Neural crest cell (in vitro differentiated cells): ENCODE measurements around the gene NMNAT3. TPM values are rescaled to one million over a fixed set of nuclear protein-coding genes. Genes with fewer than 3 reads are reported as not detected.

Experiments used
- DNase-seq: peaks from one replicate; pipeline ENCODE4 v3.0.0; 2021; ENCODE audit warnings: low read depth, mixed read lengths, low spot score
- H3K27ac Mint-ChIP-seq: one replicate; pipeline ENCODE4 v1.8.0; 2021; ENCODE audit warnings: mild to moderate bottlenecking, mixed read lengths; ENCODE audit not compliant: unreplicated experiment
- H3K27me3 Mint-ChIP-seq: 2 replicates; pipeline ENCODE4 v1.8.0; 2021; ENCODE audit warnings: low read depth, mild to moderate bottlenecking, mixed read lengths
- H3K36me3 Mint-ChIP-seq: 2 replicates; pipeline ENCODE4 v1.8.0; 2021; ENCODE audit warnings: low read depth, mild to moderate bottlenecking, mixed read lengths
- H3K4me1 Mint-ChIP-seq: 2 replicates; pipeline ENCODE4 v1.8.0; 2021; ENCODE audit warnings: mixed read lengths
- H3K4me3 Mint-ChIP-seq: one replicate; pipeline ENCODE4 v1.8.0; 2021; ENCODE audit warnings: mild to moderate bottlenecking, mixed read lengths
- H3K9me3 Mint-ChIP-seq: 2 replicates; pipeline ENCODE4 v1.8.0; 2021; ENCODE audit warnings: mixed read lengths
- total RNA-seq: library from RNA; stranded (reverse); gene quantifications from 2 replicates; pipeline ENCODE4 v1.2.1, GENCODE V29; 2021
- TF ChIP-seq, protein P1 (sequence below): fragments of 200-600 bp; sonication (generic); conservative IDR thresholded peaks from 2 replicates; pipeline ENCODE4 v1.5.0; 2021; ENCODE audit warnings: antibody characterized with exemption, mild to moderate bottlenecking

NMNAT3 gene
- total RNA-seq, 1 donor from 2014 or later, result 2.5 TPM

GRCh38 chr3:139676108-139676507 lies 1.7 kb downstream of the NMNAT3 start:
- Mint-ChIP-seq H3K4me3 (peak overlapping the region; percentile 60), H3K9me3 (no peaks in the 10 kb centered on the region), H3K27me3 (peaks cover 34% of the 10 kb centered on the region), H3K27ac (no peak overlapping the region), H3K4me1 (peaks cover 14% of the 10 kb centered on the region), H3K36me3 (no peaks in the 10 kb centered on the region)
- TF ChIP-seq, protein P1, sequence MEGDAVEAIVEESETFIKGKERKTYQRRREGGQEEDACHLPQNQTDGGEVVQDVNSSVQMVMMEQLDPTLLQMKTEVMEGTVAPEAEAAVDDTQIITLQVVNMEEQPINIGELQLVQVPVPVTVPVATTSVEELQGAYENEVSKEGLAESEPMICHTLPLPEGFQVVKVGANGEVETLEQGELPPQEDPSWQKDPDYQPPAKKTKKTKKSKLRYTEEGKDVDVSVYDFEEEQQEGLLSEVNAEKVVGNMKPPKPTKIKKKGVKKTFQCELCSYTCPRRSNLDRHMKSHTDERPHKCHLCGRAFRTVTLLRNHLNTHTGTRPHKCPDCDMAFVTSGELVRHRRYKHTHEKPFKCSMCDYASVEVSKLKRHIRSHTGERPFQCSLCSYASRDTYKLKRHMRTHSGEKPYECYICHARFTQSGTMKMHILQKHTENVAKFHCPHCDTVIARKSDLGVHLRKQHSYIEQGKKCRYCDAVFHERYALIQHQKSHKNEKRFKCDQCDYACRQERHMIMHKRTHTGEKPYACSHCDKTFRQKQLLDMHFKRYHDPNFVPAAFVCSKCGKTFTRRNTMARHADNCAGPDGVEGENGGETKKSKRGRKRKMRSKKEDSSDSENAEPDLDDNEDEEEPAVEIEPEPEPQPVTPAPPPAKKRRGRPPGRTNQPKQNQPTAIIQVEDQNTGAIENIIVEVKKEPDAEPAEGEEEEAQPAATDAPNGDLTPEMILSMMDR, result no peak
- no peak for DNase-seq

- DNase-seq, result no peak
- Mint-ChIP-seq H3K4me3 (no peak overlapping the region), H3K4me1 (peaks cover 14% of the 10 kb centered on the region), H3K9me3 (no peaks in the 10 kb centered on the region), H3K27ac (no peak overlapping the region), H3K27me3 (peaks cover 32% of the 10 kb centered on the region), H3K36me3 (no peaks in the 10 kb centered on the region)
- TF ChIP-seq, protein P1, result no peak
Measured at GRCh38 chr3:139675327-139675726, 2.4 kb downstream of the NMNAT3 start.

DNA sequence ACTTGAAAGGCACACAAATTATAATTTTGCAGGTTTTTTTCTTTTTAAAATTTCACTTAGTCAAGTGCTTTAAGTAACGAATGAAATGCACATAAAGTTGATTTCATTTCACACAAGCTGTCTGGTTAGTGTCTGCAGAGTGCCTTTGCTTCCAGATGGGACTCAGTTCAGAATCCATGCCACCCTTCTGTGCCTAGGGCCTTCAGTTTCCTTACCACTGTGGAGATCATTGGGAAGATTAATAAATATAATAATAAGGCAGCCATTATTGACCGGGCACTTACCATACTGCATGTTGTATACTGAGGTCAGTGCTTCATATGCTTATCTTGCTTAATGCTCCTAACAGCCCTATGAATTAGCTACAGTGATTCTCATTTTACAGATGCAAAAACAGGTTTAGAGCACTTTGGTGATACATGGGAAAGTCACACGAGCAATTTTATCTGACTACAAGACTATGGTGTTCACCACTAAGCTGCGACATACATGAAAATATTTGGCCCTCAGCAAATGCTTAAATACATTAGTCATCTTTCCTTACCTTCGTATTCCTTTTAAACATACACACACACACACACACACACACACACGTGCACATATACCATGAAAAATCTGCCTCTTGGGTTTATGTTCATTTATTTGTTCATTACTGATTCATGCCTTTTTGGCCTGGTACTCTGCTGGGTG lies 3.1 kb downstream of the NMNAT3 start:
- Mint-ChIP-seq H3K4me3 (no peak overlapping the region), H3K4me1 (peaks cover 14% of the 10 kb centered on the region), H3K9me3 (no peaks in the 10 kb centered on the region), H3K36me3 (no peaks in the 10 kb centered on the region), H3K27me3 (peaks cover 32% of the 10 kb centered on the region), H3K27ac (no peak overlapping the region)
- TF ChIP-seq, protein P1, result no peak
- DNase-seq, result no peak

- Mint-ChIP-seq H3K27ac (no peak overlapping the region), H3K9me3 (no peaks in the 10 kb centered on the region), H3K36me3 (no peaks in the 10 kb centered on the region), H3K27me3 (peaks cover 27% of the 10 kb centered on the region), H3K4me3 (no peak overlapping the region), H3K4me1 (peaks cover 9% of the 10 kb centered on the region)
- no peak for DNase-seq
- TF ChIP-seq, protein P1, result no peak
Measured at GRCh38 chr3:139672884-139673283, 4.9 kb downstream of the NMNAT3 start.

DNA sequence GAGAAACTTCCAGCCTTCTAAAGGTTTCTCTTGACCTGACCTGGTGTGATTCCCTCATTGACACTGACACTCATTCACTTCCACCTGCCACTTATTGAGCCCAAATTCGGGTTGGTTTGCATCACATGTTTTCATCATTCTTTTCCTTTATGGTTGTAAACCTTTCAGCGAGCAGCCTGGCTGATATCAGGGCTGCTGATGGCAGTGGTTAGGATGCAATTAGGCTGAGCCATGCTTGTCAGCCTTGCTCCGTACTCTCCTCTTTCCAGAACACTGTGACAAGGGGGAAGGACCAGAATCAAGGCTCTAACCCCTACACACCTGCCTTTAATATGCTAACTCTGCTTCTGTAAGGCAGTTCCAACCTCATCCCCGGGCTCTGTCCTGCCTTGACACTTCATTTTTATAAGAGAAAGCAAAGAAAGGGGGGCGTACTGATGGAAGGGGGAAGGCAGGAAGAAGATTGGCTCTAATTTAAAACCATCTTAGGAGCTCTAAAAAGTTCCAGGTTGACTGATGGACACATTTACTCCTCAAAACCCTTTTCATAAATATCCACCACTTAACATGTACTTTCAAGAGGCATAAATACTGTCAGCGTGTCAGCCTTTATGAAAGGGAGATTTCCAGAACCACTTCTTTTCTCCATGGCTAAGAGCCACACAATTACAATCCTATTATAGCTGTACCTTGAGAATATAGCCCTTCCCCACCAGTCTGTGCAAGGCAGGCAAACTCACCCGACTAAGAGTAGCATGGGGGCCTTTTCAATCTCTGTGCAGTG lies 5.7 kb downstream of the NMNAT3 start:
- no peak for DNase-seq
- Mint-ChIP-seq H3K36me3 (no peaks in the 10 kb centered on the region), H3K4me1 (peaks cover 9% of the 10 kb centered on the region), H3K27ac (no peak overlapping the region), H3K4me3 (no peak overlapping the region), H3K27me3 (peaks cover 23% of the 10 kb centered on the region), H3K9me3 (no peaks in the 10 kb centered on the region)
- TF ChIP-seq, protein P1, result no peak
